ENCODE measurements around the gene CRABP2.

The CRABP2 gene

GRCh38 chr1:156705321-156705917 is at the start of gene CRABP2:
TSS of gene CRABP2 (minus strand) at chr1:156705583. CDS start at chr1:156705446, 137 bp downstream.
- peak; percentile 30 to 43 for DNase-seq

- no peak for DNase-seq
Measured at GRCh38 chr1:156754219-156754618, 48.8 kb upstream of the CRABP2 start.

- DNase-seq = no peak
Measured at GRCh38 chr1:156752843-156753482, 47.6 kb upstream of the CRABP2 start.

- DNase-seq = peak; percentile 97 to 98
Measured at GRCh38 chr1:156751757-156752481, 46.5 kb upstream of the CRABP2 start.

GRCh38 chr1:156751451-156751756 is 46.0 kb upstream of the CRABP2 start, which contains the start of gene HDGF:
TSS of gene HDGF (minus strand) at chr1:156751675. CDS start at chr1:156751429, 246 bp downstream.
- no peak for DNase-seq

GRCh38 chr1:156750711-156751450 is 45.5 kb upstream of the CRABP2 start:
- peak; percentile 51 to 56 for DNase-seq

GRCh38 chr1:156750191-156750672 is 44.8 kb upstream of the CRABP2 start:
- DNase-seq = peak; percentile 56 to 59

- no peak for DNase-seq
Measured at GRCh38 chr1:156749419-156750118, 44.2 kb upstream of the CRABP2 start.

- DNase-seq = peak in 1 of 2 donors; percentile 31
Measured at GRCh38 chr1:156748670-156749418, 43.5 kb upstream of the CRABP2 start.

GRCh38 chr1:156747742-156748669 is 42.6 kb upstream of the CRABP2 start:
- DNase-seq = no peak

- peak; percentile 68 to 71 for DNase-seq
Measured at GRCh38 chr1:156746728-156747631, 41.6 kb upstream of the CRABP2 start.

- DNase-seq = no peak
Measured at GRCh38 chr1:156746406-156746727, 41.0 kb upstream of the CRABP2 start.

- DNase-seq = no peak
Measured at GRCh38 chr1:156745881-156746280, 40.5 kb upstream of the CRABP2 start.

- no peak for DNase-seq
Measured at GRCh38 chr1:156744786-156745419, 39.5 kb upstream of the CRABP2 start.

- no peak for DNase-seq
Measured at GRCh38 chr1:156744344-156744743, 39.0 kb upstream of the CRABP2 start.

- DNase-seq = no peak
Measured at GRCh38 chr1:156743367-156744302, 38.3 kb upstream of the CRABP2 start.

- no peak for DNase-seq
Measured at GRCh38 chr1:156742801-156743200, 37.4 kb upstream of the CRABP2 start.

GRCh38 chr1:156742017-156742416 is 36.6 kb upstream of the CRABP2 start:
- DNase-seq = no peak

Measured in stimulated activated CD4-positive, alpha-beta T cell treated with anti-CD3 and anti-CD28 coated beads, Interleukin-2, amount 100 ng/mL, for 24 hours (primary cell).